ENCODE data around the gene USP11.
A peak's percentile ranks its signal among the peaks of the same experiment; 100 is the strongest.

USP11 gene

GRCh38 chrX:47226071-47226470, 6.7 kb upstream of the USP11 start:
- no peak for DNase-seq

GRCh38 chrX:47226531-47227333, 6.1 kb upstream of the USP11 start:
- DNase-seq: no peak

- DNase-seq: no peak
Measured at GRCh38 chrX:47227334-47227583, 5.5 kb upstream of the USP11 start.

GRCh38 chrX:47228550-47229270, 4.1 kb upstream of the USP11 start:
- no peak for DNase-seq

- DNase-seq: no peak
Measured at GRCh38 chrX:47229427-47229826, 3.4 kb upstream of the USP11 start.

- no peak for DNase-seq
Measured at GRCh38 chrX:47230136-47230868, 2.5 kb upstream of the USP11 start.

- no peak for DNase-seq
Measured at GRCh38 chrX:47231167-47231566, 1.6 kb upstream of the USP11 start.

- DNase-seq: no peak
Measured at GRCh38 chrX:47232197-47232802, 509 bp upstream of the USP11 start.

GRCh38 chrX:47233333-47234113, 714 bp downstream of the USP11 start:
- DNase-seq: peak; percentile 79

GRCh38 chrX:47234583-47234982, 1.8 kb downstream of the USP11 start:
- no peak for DNase-seq

GRCh38 chrX:47235691-47236103, 2.9 kb downstream of the USP11 start:
- DNase-seq: no peak

GRCh38 chrX:47239199-47239598, 6.4 kb downstream of the USP11 start:
- DNase-seq: no peak

- no peak for DNase-seq
Measured at GRCh38 chrX:47239898-47240545, 7.2 kb downstream of the USP11 start.

- DNase-seq: no peak
Measured at GRCh38 chrX:47240619-47241018, 7.8 kb downstream of the USP11 start.

GRCh38 chrX:47241201-47242011, 8.6 kb downstream of the USP11 start:
- no peak for DNase-seq

GRCh38 chrX:47242321-47242720, 9.5 kb downstream of the USP11 start:
- no peak for DNase-seq

- DNase-seq: no peak
Measured at GRCh38 chrX:47243351-47243750, 10.5 kb downstream of the USP11 start.

GRCh38 chrX:47244676-47245075, 11.9 kb downstream of the USP11 start:
- no peak for DNase-seq

- no peak for DNase-seq
Measured at GRCh38 chrX:47245156-47245555, 12.3 kb downstream of the USP11 start.

- DNase-seq: no peak
Measured at GRCh38 chrX:47247206-47247998, 14.6 kb downstream of the USP11 start.

GRCh38 chrX:47247999-47248320, 15.2 kb downstream of the USP11 start:
- DNase-seq: no peak
